HEK293 (cell line): Measurements from ENCODE around the gene TSC2.
"Not testable (repeated sequence)": the region's sequence is repeated elsewhere in the genome, so short reads cannot be mapped to it uniquely, and the experiment has no call there.

Experiments used
- CTCF ChIA-PET: fragments of 350-600 bp; formaldehyde crosslinking; extraction: SDS; loops from one replicate; lab custom pipeline; 2021; ENCODE audit warnings: antibody characterized with exemption; lab: Yijun Ruan, JAX
- POLR2A ChIA-PET: fragments of 300-600 bp; formaldehyde crosslinking; extraction: SDS; loops from one replicate; lab custom pipeline; 2020; ENCODE audit warnings: antibody characterized with exemption, inconsistent platforms; lab: Yijun Ruan, JAX
- H3K27ac ChIP-seq: fragments of 200-500 bp; sonication (Bioruptor generic); 2 replicates; pipeline ENCODE4 v1.5.1; 2014; ENCODE audit warnings: low read depth, low read length, control low read depth, inconsistent platforms; ENCODE audit errors: extremely low read depth
- H3K36me3 ChIP-seq, 2 experiments: fragments of 200-500 bp in 1 of 2; sonication (Bioruptor generic) in 1 of 2; 1 replicate in 1 of 2; 2 replicates in 1 of 2; pipeline ENCODE4 v1.5.1; 2014 to 2017; ENCODE audit warnings: inconsistent platforms in 2 of 2, low read length in 2 of 2; ENCODE audit not compliant: control insufficient read depth in 2 of 2, insufficient read depth in 1 of 2
- H3K4me1 ChIP-seq: fragments of 200-500 bp; sonication (Bioruptor generic); 2 replicates; pipeline ENCODE4 v1.5.1; 2014; ENCODE audit warnings: mild to moderate bottlenecking, low read length, inconsistent platforms; ENCODE audit not compliant: control insufficient read depth, insufficient read depth
- H3K4me3 ChIP-seq: 2 replicates; pipeline ENCODE4 v1.5.1; 2011; ENCODE audit warnings: low read depth, mild to moderate bottlenecking, control low read depth, low read length, moderate library complexity
- H3K9me3 ChIP-seq: fragments of 200-500 bp; sonication (Bioruptor generic); 2 replicates; pipeline ENCODE4 v1.5.1; 2014; ENCODE audit warnings: low read depth, low read length, inconsistent platforms; ENCODE audit not compliant: control insufficient read depth, insufficient read depth
- GLIS1 ChIP-seq: fragments of 450-650 bp; formaldehyde crosslinking; IDR thresholded peaks from 2 replicates; pipeline ENCODE4 v1.5.1; 2016; ENCODE audit warnings: missing biosample characterization, missing genetic modification characterization
- HIC1 ChIP-seq: fragments of 450-650 bp; formaldehyde crosslinking; IDR thresholded peaks from 2 replicates; pipeline ENCODE4 v1.5.1; 2016; ENCODE audit warnings: missing biosample characterization, missing genetic modification characterization
- PRDM1 ChIP-seq: fragments of 450-650 bp; formaldehyde crosslinking; IDR thresholded peaks from 2 replicates; pipeline ENCODE4; 2016; ENCODE audit warnings: missing biosample characterization, missing genetic modification characterization
- SALL2 ChIP-seq: fragments of 450-650 bp; formaldehyde crosslinking; IDR thresholded peaks from 2 replicates; pipeline ENCODE4 v1.5.0; 2017; ENCODE audit warnings: missing biosample characterization, mild to moderate bottlenecking, missing genetic modification characterization, borderline replicate concordance
- ZBTB6 ChIP-seq: fragments of 450-650 bp; formaldehyde crosslinking; IDR thresholded peaks from 2 replicates; pipeline ENCODE4 v1.5.1; 2017; ENCODE audit warnings: missing biosample characterization, missing genetic modification characterization
- ZFP69B ChIP-seq: fragments of 450-650 bp; formaldehyde crosslinking; IDR thresholded peaks from 2 replicates; pipeline ENCODE4 v1.5.1; 2016; ENCODE audit warnings: missing biosample characterization, missing genetic modification characterization
- ZNF366 ChIP-seq: fragments of 450-650 bp; formaldehyde crosslinking; conservative IDR thresholded peaks from 2 replicates; pipeline ENCODE4 v1.5.1; 2016; ENCODE audit warnings: missing biosample characterization, missing genetic modification characterization
- ZNF600 ChIP-seq: fragments of 450-650 bp; formaldehyde crosslinking; IDR thresholded peaks from 2 replicates; pipeline ENCODE4 v1.5.1; 2016; ENCODE audit warnings: missing biosample characterization, missing genetic modification characterization
- ZNF654 ChIP-seq: fragments of 450-650 bp; formaldehyde crosslinking; IDR thresholded peaks from 2 replicates; pipeline ENCODE4 v1.5.1; 2016; ENCODE audit warnings: low read depth, missing biosample characterization, missing genetic modification characterization
- TF ChIP-seq, protein P1 (sequence below): fragments of 450-650 bp; formaldehyde crosslinking; IDR thresholded peaks from 2 replicates; pipeline ENCODE4 v1.5.1; 2016; ENCODE audit warnings: missing biosample characterization, missing genetic modification characterization
- TF ChIP-seq, protein P2 (sequence below): fragments of 450-650 bp; formaldehyde crosslinking; IDR thresholded peaks from 2 replicates; pipeline ENCODE4 v1.5.1; 2016; ENCODE audit warnings: missing biosample characterization, missing genetic modification characterization
- TF ChIP-seq, protein P3 (sequence below): fragments of 450-650 bp; formaldehyde crosslinking; IDR thresholded peaks from 2 replicates; pipeline ENCODE4 v1.5.1; 2016; ENCODE audit warnings: missing biosample characterization, missing genetic modification characterization

TSC2 gene

DNA sequence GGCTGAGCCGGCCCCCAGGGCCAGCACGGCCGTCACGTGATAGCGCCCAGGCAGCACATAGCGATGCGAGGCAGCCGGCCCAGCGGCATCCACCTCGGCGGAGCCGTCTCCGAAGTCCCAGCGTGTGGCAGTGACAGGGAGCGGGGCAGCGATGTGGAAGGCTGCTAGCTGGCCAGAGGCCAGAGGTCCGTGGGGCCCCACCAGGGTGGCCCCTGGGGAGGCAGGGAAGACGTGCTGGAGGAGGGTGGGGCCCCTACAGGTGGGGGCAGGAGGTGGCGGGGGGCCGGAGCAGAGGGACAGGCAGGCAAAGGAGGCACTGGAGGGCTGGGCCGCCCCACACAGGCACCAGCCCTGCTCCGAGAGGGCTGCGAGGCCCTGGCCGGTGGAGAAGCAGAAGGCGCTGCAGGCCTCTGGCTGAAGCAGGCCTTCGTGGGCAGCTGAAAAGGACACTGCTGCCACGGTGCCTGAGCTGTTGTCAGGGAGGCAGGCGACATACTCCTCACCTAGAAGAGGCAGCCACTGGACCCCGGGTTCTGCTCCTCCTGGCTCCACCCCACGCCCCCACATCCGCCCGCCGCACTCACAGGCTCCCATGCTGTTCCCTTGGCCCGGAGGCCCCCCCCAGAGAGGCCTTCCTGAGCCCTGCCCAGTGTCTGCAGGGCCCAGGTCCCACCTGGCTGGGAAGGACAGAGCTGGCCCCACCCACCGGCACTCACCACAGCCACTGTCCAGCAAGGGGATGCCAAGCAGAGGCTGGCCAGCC lies 70.4 kb downstream of the TSC2 start:
- H3K4me1 ChIP-seq, CTCF ChIA-PET, H3K9me3 ChIP-seq, H3K4me3 ChIP-seq, POLR2A ChIA-PET, H3K27ac ChIP-seq, H3K36me3 ChIP-seq: not testable (repeated sequence)
- TF ChIP-seq GLIS1, result 0 out of 2 replicates have a peak, but pooled peaks have one; percentile 25

DNA sequence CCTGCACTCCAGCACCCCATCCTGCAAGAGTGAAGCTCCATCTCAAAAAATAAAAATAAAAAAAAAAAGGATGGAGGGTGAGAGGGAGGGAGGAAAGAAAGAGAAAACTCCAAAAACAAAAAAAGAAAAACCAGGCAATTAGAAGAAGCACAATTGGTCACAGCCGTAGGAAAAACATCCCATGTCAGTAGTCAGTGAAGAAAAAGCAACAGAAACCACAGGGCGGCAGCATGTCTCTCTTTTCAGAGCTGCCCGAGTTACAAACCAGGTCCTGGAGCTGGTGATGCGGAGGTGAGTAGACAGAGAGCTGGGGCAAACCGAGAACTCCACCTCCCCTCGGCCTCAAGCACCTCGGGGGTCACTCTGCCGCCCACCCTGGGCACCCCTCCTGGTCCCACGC lies 73.5 kb downstream of the TSC2 start:
- H3K4me3 ChIP-seq, H3K4me1 ChIP-seq, H3K36me3 ChIP-seq, H3K9me3 ChIP-seq, H3K27ac ChIP-seq: not testable (repeated sequence)
- ChIA-PET CTCF (interaction anchor here (0.6 to 2.2 kb wide), 8 partner anchors 19 to 131 kb away, joined by 3 to 34 read pairs (median 3); no protein-coding TSS in a partner anchor), POLR2A (interaction anchor here (0.7 to 2.5 kb wide), 5 partner anchors 14 to 166 kb away, joined by 3 to 9 read pairs (median 3); partner anchors contain the start of genes PKD1 and TRAF7)
- TF ChIP-seq ZNF654 (tag by site-specific recombination), result peak; percentile 75
- TF ChIP-seq ZNF366 (tag by site-specific recombination), result 0 out of 2 replicates have a peak, but pooled peaks have one; percentile 12
- peak; percentile 28; the same call in 1 of the 2 replicates for TF ChIP-seq ZNF600 (tag by site-specific recombination)
- TF ChIP-seq, protein P1, sequence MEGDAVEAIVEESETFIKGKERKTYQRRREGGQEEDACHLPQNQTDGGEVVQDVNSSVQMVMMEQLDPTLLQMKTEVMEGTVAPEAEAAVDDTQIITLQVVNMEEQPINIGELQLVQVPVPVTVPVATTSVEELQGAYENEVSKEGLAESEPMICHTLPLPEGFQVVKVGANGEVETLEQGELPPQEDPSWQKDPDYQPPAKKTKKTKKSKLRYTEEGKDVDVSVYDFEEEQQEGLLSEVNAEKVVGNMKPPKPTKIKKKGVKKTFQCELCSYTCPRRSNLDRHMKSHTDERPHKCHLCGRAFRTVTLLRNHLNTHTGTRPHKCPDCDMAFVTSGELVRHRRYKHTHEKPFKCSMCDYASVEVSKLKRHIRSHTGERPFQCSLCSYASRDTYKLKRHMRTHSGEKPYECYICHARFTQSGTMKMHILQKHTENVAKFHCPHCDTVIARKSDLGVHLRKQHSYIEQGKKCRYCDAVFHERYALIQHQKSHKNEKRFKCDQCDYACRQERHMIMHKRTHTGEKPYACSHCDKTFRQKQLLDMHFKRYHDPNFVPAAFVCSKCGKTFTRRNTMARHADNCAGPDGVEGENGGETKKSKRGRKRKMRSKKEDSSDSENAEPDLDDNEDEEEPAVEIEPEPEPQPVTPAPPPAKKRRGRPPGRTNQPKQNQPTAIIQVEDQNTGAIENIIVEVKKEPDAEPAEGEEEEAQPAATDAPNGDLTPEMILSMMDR (tag by site-specific recombination), result peak; percentile 61
- TF ChIP-seq PRDM1, result peak; percentile 55

DNA sequence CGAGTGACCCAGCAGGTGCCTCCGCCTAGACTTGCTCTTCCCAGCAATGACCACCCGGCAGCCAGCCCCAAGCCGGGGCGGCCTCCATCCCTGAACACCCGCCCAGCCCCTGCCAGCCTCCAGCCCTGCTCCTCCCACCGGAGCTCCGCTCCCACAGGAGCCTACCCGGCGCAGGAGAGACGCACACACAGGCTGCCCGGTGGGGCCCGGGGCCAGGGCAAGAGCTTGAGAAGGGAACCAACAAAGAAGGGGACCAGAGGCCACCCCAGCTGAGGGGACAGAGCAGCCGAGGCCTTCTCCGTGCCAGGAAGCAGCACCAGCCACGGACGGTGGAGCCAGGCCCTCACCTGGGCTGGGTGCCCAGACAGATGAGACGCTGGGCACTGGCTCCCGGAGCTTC lies 74.1 kb downstream of the TSC2 start:
- POLR2A ChIA-PET, result interaction anchor here (0.7 to 2.5 kb wide), 4 partner anchors 14 to 33 kb away, joined by 3 to 9 read pairs (median 3); partner anchors contain the start of genes PKD1 and TRAF7
- peaks cover 10% of the 10 kb centered on the region for H3K4me1 ChIP-seq
- no peaks in the 10 kb centered on the region for H3K36me3 ChIP-seq
- H3K4me3 ChIP-seq, result no peak overlapping the region
- CTCF ChIA-PET, result interaction anchor here (1.0 to 2.2 kb wide), 4 partner anchors 19 to 99 kb away, joined by 3 to 34 read pairs (median 6); no protein-coding TSS in a partner anchor
- H3K27ac ChIP-seq, result no peak overlapping the region
- no peaks in the 10 kb centered on the region for H3K9me3 ChIP-seq
- TF ChIP-seq GLIS1 (no peak), ZBTB6 (tag by site-specific recombination) (peak; percentile 9; the same call in 1 of the 2 replicates)

DNA sequence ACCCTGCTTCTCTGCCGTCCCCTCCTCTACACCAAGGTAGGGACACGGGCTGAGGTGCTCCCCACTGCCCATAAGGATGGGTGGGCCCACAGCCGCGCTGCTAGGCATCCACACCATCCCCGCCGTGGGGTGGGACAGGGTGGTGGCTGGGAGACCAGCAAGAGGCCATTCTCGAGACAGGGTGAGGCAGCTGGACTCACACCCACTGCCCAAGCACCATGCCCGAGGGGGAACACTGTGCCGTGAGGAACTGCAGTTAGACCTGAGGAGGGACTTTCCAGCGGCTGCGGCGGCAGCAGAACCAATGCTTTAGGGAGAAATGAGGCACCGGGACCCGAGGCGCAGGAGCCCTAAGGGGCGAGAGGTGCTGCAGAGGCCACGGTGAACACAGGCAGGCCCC lies 74.6 kb downstream of the TSC2 start:
- Histone ChIP-seq H3K9me3 (no peaks in the 10 kb centered on the region), H3K4me3 (no peak overlapping the region), H3K36me3 (no peaks in the 10 kb centered on the region), H3K27ac (no peak overlapping the region), H3K4me1 (peaks cover 10% of the 10 kb centered on the region)
- CTCF ChIA-PET, result no interaction called here
- TF ChIP-seq ZFP69B (peak; percentile 33; the same call in 1 of the 2 replicates), SALL2 (tag by site-specific recombination) (no peak), HIC1 (tag by site-specific recombination) (0 out of 2 replicates have a peak, but pooled peaks have one; percentile 38)
- TF ChIP-seq, protein P2, sequence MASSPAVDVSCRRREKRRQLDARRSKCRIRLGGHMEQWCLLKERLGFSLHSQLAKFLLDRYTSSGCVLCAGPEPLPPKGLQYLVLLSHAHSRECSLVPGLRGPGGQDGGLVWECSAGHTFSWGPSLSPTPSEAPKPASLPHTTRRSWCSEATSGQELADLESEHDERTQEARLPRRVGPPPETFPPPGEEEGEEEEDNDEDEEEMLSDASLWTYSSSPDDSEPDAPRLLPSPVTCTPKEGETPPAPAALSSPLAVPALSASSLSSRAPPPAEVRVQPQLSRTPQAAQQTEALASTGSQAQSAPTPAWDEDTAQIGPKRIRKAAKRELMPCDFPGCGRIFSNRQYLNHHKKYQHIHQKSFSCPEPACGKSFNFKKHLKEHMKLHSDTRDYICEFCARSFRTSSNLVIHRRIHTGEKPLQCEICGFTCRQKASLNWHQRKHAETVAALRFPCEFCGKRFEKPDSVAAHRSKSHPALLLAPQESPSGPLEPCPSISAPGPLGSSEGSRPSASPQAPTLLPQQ (tag by site-specific recombination), result peak; percentile 24; the same call in 1 of the 2 replicates
- TF ChIP-seq, protein P3, sequence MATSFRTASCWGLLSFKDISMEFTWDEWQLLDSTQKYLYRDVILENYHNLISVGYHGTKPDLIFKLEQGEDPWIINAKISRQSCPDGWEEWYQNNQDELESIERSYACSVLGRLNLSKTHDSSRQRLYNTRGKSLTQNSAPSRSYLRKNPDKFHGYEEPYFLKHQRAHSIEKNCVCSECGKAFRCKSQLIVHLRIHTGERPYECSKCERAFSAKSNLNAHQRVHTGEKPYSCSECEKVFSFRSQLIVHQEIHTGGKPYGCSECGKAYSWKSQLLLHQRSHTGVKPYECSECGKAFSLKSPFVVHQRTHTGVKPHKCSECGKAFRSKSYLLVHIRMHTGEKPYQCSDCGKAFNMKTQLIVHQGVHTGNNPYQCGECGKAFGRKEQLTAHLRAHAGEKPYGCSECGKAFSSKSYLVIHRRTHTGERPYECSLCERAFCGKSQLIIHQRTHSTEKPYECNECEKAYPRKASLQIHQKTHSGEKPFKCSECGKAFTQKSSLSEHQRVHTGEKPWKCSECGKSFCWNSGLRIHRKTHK (tag by site-specific recombination), result no peak
- POLR2A ChIA-PET, result interaction anchor here (1.1 to 2.5 kb wide), 2 partner anchors 18 to 33 kb away, joined by 3 to 9 read pairs; partner anchors contain the start of gene TRAF7

- H3K27ac ChIP-seq, CTCF ChIA-PET, H3K4me1 ChIP-seq, H3K9me3 ChIP-seq, H3K4me3 ChIP-seq, H3K36me3 ChIP-seq: not testable (repeated sequence)
- POLR2A ChIA-PET, result interaction anchor here (2.5 kb wide), 1 partner anchor 32 kb away, joined by 9 read pairs; the partner anchor contains the start of gene TRAF7
These were observed 75.3 kb downstream of the TSC2 start for GRCh38 chr16:2122934-2123683.
